Esophagus squamous epithelium (tissue), 4 donors: ENCODE measurements around the gene FAM210B.

Source experiments
- CTCF ChIP-seq, 6 experiments: fragments of 450-650 bp in 4 of 6; fragments of 200-600 bp in 2 of 6; sonication (generic) in 2 of 6; IDR thresholded peaks; one replicate each; pipeline ENCODE4 v1.5.1; 2016 to 2019; ENCODE audit warnings: antibody characterized with exemption in 6 of 6, mild to moderate bottlenecking in 4 of 6, moderate library complexity in 4 of 6
- POLR2A ChIP-seq, 4 donors: fragments of 450-650 bp; IDR thresholded peaks; one replicate each; pipeline ENCODE4 v1.6.1; 2017; ENCODE audit warnings: antibody characterized with exemption in 4 of 4, mild to moderate bottlenecking in 4 of 4, moderate library complexity in 3 of 4

- no peak for TF ChIP-seq POLR2A (IDR thresholded peaks at IDR 0.05)
- no peak for TF ChIP-seq CTCF (IDR thresholded peaks at IDR 0.05)
These were observed 54.2 kb downstream of the FAM210B start for GRCh38 chr20:56412949-56413348.
